Suppressor macrophage treated with lipopolysaccharide for 1 hour (primary cell): ENCODE results near the gene ERFE.
"Not testable (repeated sequence)": the region's sequence is repeated elsewhere in the genome, so short reads cannot be mapped to it uniquely, and the experiment has no call there.

Experiments
- DNase-seq, 3 donors: peaks; one replicate each; pipeline ENCODE4 v3.0.0-alpha.2; 2020 to 2022

Gene ERFE

DNA sequence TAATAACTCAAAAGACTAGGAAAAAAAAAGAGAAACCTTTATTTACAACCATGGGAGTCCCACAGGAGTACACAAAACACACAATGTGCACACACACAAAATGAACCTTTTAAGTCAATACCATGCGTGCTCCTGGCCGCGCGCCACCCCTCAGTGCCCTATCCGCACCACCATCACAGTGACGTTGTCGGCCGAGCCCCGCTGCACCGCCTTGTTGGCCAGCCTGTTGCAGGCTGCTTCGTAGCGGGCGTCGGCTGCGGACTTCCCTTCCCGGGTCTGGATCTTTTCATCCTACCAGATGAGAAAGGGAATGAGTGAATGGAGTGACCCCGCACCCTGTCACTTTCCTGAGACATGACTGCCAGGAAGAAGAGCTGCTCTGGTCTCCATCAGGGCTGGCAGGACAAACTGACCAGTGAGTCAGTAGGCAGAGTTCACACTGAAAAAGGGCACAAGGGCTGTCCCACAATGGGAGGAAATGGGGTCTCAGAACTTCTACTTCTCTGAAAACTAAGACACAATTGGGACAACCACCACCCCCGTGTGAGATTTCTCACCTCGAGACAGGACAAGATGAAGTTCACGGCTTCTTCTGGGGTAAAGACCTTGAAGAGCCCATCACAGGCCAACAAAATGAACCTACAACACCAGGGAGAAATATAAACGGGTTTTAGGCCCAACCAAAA, 11.8 kb downstream of the ERFE start:
- DNase-seq: no peak

DNA sequence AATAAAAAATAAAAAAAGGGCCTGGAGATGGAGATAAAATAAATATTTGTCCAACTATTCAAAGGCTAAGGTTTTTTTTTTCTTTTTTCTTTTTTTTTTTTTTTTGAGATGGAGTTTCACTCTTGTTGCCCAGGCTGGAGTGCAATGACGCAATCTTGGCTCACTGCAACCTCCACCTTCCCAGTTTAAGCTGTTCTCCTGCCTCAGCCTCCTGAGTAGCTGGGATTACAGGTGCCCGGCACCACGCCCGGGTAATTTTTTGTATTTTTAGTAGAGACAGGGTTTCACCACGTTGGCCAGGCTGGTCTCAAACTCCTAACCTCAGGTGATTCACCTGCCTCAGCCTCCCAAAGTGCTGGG, 12.3 kb downstream of the ERFE start:
- not testable (repeated sequence) for DNase-seq

DNA sequence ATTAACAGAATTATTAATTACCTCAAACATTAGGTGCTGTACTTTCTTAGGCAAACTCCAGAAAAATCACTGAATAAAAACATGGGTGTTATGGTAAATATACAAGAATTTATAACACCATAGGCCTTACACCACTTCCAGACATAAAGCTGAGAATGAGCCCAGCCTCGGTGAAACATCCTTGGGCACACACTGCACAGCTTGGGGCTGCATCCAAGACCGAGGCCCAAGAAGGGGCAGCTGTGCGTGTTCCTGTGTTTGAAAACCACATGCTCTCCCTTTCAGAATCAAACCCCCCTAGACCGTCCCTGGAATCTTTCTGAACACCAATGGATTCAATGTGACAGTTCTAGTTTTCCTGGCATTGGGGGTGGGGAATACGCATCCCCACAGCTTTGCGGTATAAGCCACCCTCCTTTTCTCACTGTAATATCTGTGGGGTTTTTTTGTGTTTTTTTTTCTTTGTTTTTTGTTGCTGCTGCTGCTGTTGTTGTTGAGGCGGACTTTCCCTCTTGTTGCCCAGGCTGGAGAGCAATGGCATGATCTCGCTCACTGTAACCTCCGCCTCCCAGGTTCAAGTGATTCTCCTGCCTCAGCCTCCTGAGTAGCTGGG, 12.9 kb downstream of the ERFE start:
- DNase-seq: no peak

DNA sequence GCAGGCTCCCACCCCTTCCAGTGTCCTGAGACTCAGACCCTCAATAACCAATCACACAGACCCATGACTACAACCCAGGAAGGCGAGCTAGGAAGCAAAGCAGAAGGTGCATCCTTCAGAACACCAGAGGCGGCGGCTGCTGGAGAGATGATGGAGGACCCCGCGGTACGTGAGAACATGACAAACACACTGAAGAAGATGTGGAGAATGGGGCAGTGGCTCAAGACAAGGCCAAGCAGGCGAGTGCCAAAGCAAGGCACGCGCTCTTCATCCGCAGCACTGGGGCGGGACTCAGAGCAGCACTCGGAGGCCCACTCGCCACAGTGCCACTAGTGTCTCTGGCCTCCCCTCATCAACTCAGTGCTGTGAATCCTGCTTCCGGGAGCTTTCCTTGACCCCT, 13.7 kb downstream of the ERFE start:
- DNase-seq: no peak

DNA sequence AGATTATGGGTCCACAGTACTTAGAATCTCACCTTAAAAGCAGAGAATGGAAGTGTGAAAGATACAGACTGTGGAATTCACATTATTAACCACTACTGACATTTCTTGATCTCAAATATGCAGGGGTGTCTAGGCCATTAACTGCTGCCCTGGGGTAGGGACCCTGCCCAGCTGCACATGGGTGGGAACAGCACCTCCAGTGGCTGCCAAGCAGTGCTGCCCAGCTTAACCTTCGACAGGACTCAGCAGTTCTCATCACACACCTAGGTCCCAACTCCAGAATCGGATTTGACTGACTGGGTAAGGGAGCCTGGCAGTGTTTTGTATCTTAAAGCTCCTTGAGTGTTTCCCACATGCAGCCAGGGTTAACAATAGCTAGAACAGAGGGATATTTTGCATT, 14.9 kb downstream of the ERFE start:
- DNase-seq: no peak

DNA sequence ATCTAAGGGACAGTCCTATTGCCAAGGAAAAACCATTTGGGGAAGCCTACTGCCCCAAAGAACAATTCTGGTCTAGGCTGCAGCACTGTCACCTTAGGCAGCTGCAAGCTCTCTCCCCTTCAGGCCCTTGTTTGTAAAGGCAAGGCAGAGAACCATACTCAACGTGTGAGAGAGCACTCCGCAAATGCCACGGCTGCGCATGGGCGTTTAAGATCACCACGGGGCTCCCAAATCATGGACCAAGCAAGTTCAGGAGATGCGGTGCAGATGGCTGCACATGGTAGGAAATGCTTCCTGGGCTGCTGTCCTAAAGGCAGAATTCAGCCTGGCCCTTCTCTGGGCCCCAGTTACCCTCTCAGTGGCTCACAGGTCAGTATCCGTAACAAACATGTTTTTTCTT, 15.5 kb downstream of the ERFE start:
- no peak for DNase-seq

DNA sequence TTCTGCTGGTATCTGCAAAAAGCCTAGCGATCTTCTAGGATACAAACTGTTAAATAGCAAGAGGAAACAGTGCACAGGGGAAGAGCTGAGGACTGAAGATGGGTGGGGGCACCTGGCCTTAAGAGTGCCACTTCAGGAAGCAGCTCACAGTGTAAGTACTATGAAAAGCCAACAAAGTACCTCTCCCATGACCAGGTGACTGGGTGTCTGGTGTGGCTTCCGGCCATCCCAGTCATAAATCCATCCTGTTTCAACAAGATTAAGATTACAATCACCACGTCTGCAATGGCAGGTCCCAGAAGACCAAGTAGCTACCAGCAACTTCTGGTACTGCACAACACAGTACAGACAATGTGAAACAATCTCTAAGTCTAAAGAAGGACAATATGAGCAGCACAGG, 15.9 kb downstream of the ERFE start:
- no peak for DNase-seq

DNA sequence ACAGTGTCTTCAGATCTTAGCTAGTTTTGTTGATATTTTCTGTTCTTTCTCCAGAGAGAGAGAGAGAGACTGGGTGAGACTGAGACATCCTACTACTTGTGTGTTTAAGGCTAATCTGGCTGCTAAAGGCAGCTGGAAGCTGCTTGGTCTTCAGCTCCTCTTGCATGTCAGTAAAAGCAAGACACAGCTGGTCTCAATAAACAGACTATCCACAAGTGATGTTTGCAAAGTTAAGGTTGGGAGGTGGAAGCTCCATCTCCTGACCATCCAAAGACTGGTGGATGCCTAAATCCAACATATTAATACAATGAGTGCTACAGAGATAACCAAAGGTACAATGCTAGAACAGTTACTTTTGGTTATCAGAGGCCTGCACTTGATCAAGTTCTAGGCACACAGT, 17.8 kb downstream of the ERFE start:
- DNase-seq: no peak

DNA sequence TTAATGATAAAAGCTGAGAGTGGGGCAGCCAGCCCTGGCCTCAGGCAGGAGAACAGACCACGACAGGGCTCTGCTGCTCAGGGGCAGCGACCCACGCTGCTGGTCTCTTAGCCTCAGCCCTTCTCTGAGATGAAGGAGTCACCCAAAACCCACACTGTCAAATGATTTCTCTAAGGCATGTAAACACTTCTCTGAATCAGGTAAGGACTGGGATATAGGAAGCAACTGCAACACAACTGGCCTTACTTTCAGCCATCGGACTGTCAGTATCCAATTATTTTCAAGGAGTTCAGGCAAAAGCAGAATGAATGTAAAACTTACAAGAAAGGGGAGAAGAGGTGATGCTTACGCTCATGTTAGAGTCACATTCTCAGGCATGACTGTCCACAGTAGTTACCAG, 21.8 kb downstream of the ERFE start:
- no peak for DNase-seq

DNA sequence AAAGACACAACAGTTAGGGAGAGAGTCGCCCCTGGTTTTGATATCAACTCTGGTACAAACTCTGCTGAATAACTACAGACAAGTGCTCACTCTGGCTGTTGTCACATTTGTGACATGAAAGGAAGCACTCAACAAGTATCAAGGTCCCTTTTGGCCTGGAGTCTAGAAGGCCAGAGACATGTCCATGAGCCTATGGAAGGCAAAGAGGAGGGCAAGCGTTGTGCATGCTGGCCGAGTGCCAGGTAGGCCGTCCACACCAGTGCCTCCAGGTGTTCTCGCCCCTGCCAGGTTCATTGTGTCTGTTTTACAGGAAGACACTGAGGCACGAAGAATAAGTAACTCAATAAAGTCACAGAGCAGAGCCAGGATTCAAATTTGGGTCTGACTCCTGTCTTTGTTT, 23.6 kb downstream of the ERFE start:
- DNase-seq: no peak

DNA sequence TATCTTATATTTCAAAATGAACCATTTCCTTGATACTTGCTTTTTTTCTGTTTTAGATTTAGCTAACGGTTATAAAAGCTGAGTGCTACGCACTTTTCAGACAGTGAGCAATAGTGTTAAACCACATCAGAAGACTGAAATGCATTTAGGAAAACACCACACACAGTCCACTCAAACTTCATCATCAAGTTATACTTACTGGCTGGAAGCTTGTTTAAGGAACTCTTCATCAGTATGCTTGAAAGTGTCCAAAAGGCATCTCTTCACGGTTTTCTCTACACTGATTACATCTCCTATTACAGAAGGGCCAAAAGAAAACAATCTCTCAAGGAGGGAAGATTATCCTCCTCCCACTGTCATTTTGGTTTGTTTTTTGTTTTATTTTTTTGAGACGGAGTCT, 25.1 kb downstream of the ERFE start:
- DNase-seq: no peak

DNA sequence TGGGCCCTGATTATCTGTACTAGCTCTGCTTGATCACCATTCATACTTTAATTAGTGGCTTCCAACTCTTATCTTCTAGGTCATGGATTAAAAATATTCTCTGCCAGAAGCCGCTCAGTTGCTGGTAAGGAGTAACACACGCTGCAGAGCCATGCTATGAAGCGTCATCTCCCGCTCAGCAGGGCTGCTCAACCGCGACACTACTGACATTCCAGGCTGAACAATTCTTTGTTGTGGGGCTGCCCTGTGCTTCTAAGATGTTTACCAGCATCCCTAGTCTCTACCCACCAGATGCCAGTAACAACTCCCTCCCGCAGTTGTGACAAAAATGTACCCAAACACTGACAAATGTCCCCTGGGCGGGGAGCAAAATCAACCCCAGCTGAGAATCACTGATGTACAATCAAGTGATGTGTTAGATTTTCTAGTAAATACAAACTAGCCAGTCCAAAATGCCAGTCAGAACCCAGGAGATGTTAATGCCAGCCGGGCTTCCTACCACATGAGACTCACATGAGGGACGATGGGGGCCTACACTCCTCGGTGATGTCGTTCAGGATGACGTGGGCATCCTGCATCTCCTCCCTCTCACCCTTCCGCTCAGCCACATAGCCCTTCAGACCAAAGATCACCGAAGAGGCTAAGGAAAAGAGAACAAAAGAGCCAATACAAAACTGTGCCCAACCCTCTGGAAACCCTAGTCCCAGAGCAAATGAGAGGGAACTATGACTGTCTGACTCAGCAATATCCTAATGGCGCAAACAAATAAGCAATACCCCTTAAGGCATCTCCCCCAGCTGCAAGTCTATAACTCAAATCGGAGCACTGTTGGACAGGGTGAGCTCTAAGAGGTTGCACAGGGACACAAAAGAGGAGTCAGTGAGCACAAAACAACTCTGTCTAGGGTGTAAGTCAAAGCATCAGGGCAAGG, 29.1 kb downstream of the ERFE start:
- no peak for DNase-seq

DNA sequence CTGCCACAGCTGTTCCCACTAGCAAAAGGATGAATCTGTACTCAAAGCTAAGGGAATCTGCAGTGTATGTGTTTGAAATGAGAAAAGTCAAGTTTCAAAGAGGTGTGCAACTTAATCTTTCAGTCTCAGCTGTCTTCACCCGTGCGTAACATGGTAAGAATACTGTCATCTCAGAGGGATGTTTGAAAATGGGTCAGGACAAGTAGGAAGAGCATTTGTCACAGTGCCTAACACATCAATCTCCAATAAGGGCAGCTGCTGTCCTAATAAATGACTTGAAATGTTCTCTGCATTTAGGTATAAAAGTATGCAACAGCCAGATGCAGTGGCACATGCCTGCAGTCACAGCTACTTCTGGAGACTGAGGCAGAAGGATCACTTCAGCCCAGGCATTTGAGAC, 31.7 kb downstream of the ERFE start:
- DNase-seq: no peak

DNA sequence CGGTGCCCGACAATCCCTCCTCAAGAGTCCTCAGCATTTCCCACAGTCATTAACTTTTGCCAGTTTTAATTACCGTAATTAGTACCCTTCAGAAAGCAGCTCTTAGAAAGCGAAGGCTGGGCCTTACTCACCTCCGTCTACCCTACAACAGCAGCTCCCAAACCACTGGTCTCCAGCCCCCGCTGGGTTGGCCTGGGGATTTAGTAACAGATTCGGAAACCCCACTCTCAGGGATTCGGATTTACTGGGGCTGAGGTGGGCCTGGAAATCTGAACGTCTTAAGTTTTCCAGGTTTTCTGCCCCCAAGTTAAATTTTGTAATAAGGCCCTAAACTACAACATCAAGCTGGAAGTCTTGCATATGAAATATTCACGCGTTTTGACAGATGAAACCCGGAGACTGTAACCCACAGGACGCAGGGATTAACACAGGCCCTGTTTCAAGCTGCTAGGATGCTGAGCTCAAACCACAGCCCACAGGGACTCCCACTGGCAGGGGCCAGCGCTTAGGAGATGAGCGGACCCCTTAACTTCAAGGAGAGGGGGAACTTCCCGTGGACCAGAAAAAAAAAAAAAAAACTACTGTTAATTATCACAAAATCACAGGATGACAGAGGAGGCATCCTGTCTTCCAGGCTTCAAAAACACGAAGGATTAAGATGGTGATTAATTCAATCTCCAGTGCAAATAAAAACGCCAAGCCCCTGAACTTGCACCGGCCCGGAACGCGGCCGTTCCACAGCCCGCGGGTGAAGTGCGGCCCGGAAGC, 43.7 kb downstream of the ERFE start:
- DNase-seq: peak in 2 of 3 donors; percentile 22 to 26

DNA sequence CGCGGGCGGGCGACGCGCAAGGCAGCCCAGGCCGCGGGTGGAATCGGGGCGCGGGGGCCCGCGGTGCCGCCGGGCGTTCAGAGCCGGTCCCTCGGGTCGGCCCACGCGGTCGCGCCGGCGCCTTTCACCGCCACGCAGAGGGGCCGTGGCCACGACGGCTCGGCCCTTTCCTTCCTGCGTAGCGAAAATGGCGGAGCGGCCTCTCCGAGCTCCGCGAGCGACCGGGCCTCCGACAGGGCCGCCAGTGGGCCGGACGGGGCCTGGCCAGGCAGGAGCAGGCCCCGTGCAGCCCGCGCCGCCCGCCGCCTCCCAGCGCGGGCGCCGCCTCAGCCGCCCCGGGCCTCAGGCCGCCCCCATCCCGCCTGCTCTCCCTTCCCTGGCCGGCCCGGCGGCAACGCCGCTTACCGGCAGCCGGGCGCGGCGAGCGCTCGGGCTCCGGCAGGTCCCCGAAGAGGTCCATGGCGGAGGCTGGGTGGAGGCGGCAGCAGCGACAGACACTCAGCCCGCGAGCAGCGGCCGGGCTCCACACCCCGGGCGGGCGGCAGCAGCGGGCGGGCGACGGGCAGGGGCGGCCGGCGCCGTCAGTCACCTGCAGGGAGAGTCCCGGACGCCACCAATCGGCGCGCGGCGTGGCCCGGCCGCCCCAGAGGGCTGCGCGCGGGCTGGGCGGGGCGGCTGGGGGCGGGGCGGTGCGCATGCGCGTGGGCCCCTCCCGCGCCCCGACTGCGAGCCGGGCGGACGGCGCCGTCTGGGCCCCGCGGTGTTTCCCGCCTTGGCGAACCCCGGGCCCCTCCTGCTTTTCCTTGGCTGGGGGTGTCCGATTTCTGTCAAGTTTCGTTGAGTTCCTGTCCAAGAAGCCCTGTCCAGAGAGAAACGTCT, 44.6 kb downstream of the ERFE start, which contains the start of gene ILKAP:
Gene ILKAP (minus strand): TSS at position 602 of the 879 bp plus-strand sequence. CDS start 142 bp downstream, at position 460.
- DNase-seq: peak; percentile 93 to 98 (median 96)

DNA sequence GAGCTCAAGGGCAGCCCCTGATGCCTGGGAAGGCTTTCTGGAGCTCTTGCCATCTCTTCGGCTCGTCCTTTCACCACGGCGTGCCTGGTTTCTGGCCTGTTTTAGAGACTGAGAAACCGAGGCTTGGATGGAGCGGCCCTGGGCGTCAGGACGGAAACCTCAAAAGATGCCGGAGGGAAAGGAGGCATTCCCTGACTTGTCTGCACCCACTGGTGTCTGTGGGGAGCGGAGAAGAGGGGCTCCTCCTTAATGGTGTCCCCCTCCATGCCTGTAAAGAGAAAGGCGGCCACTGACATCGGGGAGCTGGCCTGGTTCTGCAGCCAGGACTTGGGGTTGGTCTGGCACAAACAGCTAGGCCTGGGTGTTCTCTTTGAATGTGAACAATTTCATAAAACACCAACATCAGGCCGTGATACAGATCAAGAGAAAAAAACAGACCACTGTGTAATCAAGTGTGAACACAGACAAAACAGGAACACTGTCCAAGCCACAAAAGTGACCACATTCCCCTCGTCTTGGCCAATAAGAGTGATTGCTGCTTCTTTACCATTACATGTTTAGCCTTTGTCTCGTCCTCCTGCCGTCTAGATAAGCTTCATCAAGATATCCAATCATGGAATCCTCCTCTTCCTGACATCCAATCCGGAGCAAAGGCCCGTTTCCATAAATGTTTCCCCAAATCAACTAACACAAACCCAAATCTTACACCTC, 45.4 kb downstream of the ERFE start:
- peak in 1 of 3 donors; percentile 7 for DNase-seq

DNA sequence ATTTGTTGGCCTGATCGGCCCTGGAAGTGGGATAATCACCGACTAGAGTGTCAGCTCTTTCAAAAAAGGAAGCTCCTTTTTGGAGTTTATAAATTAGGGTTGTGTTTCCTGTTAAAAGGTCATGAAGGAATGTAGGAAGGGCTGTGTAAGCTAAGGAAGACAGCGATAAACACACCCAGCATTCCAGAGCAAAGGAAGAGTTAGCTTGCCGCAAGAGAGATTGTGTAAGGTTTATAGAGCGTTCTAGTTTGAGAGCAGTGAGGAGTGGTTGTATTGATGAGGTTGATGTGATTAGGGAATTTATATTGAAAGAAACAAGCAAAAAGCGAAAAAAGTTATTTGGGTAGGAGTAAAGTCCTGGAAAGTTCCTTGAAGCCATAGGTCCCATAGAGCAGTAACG, 48.2 kb downstream of the ERFE start:
- DNase-seq: no peak

DNA sequence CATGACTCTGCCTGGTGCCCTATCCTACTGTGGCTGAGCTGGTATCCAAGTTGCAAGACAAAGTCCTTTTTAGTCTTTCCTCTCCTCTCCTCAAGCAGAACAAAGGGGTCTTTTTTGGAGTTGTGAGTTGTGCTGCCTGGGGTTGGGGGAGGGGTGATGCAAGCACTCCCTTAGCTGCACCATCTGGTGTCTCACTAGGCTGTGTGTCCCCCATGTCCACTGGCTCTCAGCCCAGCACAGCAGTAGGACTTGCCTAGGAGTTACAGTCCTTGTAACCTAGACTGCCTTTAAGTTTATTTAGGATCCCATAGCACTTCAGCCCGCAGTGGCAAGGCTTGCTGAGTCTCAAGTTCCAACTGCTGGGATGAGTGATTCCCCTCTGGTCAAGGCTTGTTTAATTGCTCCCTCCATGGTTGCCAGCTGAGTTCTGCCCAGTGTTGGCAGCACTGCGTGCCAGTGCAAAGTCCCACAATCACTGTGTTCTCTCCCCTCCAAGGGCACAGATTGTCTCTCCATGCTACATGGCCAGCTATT, 57.9 kb downstream of the ERFE start:
- DNase-seq: no peak
